Germinal center (tissue), 1 donor: ENCODE data around the gene ALG1.
"Not testable (repeated sequence)": the region's sequence is repeated elsewhere in the genome, so short reads cannot be mapped to it uniquely, and the experiment has no call there.

Source experiments
- DNase-seq: peaks from one replicate; pipeline ENCODE4 v3.0.0; 2012; ENCODE audit warnings: mixed read lengths, low spot score

Gene ALG1

DNA sequence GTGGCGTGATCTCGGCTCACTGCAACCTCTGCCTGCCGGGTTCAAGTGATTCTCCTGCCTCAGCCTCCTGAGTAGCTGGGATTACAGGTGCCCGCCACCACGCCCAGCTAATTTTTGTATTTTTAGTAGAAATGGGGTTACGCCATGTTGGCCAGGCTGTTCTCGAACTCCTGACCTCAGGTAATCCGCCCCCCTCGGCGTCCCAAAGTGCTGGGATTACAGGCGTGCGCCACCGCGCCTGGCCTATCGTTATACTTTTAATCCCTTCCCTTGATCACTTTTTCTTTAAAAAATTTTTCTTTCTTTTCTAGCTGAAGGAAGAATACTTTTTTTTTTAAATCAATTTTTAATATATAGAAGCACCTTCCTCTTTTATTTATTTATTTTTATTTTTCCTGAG lies 2.1 kb downstream of the ALG1 start:
- not testable (repeated sequence) for DNase-seq

GRCh38 chr16:5075637-5076036 lies 4.0 kb downstream of the ALG1 start:
- DNase-seq = no peak

DNA sequence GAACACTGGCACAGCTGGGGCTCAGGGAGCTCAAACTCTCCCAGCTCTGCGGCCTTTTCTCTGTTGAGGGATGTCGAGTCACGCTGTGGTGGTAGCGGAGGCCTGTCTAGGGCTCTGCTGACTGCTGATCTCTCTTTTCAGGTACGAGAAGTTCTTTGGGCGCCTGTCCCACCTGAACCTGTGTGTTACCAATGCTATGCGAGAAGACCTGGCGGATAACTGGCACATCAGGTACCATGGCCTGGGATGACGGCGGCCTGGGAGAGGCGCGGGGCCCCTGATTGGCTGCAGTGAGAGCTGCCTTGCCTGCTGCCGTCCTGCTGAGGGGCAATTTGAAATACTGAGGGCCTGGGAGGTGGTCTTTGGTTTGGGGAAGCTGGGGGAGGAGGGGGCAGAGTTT lies 5.7 kb downstream of the ALG1 start:
- DNase-seq = no peak

DNA sequence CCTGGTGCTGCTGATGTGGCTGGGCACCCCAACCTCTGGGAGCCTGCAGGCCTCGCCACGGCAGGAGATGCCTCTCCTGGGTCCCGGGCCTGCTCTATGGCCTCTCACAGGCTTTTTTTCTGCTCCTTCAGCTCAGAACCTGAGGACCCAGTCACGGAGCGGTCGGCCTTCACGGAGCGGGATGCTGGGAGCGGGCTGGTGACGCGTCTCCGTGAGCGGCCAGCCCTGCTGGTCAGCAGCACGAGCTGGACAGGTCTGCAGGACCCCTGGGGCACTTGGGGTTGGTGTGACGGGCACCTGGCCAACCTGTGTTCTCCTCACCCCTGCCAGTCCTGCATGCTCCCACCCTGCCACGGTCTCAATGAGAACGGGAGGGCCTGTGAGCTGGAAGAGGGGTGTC lies 7.0 kb downstream of the ALG1 start:
- no peak for DNase-seq

- not testable (repeated sequence) for DNase-seq
Measured at GRCh38 chr16:5080461-5080860, 8.8 kb downstream of the ALG1 start.

DNA sequence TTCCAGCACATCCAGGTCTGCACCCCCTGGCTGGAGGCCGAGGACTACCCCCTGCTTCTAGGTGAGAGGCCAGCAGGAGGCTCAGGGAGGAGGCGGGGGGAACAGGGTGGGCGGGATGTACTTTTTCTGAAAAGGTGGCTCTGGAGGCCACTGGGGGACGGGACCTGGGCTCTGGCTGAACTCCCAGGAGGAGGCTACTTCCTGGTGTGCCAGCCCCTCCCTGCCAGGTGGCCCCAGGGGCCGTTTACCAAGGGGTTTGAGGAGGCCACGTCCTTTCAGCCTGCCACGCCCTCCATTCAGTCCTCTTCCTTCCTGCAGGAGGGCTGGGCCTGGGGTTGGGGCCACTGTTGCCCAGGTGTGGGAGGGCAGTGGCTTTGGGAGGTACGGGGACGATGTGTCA lies 9.4 kb downstream of the ALG1 start:
- not testable (repeated sequence) for DNase-seq

GRCh38 chr16:5083646-5084045 lies 12.0 kb downstream of the ALG1 start:
- not testable (repeated sequence) for DNase-seq

GRCh38 chr16:5084099-5084731 lies 12.6 kb downstream of the ALG1 start:
- not testable (repeated sequence) for DNase-seq

GRCh38 chr16:5084802-5085201 lies 13.2 kb downstream of the ALG1 start:
- DNase-seq = peak; percentile 55

- DNase-seq = not testable (repeated sequence)
Measured at GRCh38 chr16:5085716-5086115, 14.1 kb downstream of the ALG1 start.

DNA sequence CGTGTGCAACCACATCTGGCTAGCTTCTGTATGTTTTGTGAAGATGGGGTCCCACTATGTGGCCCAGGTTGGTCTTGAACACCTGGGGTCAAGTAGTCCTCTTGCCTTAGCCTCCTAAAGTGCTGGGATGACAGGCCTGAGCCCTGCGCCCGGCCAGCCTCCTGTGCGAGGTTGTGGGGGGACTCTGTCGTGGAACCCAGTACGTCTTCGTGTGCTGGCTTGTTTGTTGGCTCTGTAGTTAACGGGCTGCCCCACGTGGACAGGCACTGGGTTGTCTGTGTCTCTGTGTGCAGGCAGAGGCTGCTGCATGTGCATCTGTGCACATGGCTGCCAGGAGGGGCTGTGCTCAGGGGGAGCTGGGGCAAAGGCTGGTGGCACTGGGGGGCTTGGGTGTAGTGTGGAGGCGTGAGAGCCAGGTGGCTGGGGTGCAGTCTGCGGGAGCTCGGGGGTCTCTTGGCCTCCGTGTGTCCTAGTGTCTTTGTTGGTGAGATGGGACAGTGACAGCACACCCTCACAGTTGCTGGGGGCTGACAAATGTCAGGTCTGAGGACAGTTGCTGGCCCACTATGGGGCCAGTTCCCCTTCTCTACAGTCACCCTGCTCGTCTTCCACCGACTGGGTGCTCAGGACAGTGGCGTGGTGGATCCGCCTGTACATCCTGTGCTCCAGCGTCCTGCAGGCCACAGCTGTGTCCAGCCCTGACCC lies 16.6 kb downstream of the ALG1 start:
- DNase-seq = not testable (repeated sequence)

DNA sequence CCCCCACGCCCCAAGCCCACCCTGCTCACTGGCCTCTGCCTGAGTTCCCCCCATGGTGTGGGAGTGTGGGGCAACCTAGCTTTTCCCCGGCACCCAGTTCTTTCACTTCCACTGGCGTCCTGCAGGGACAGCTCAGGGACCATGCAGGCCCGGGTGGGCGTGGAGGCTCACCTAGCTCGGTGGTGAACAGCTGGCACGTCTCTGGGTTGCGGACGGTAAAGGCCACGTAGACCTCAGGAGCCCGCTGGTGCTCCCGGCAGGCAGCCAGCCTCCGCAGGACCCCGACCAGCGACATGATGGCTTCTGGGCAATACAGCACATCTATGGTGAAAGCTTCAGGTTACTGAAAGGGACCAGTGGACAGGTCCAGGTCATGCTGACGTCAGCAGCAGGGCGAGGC lies 17.3 kb downstream of the ALG1 start:
- DNase-seq = not testable (repeated sequence)

- not testable (repeated sequence) for DNase-seq
Measured at GRCh38 chr16:5089911-5090555, 18.4 kb downstream of the ALG1 start.

DNA sequence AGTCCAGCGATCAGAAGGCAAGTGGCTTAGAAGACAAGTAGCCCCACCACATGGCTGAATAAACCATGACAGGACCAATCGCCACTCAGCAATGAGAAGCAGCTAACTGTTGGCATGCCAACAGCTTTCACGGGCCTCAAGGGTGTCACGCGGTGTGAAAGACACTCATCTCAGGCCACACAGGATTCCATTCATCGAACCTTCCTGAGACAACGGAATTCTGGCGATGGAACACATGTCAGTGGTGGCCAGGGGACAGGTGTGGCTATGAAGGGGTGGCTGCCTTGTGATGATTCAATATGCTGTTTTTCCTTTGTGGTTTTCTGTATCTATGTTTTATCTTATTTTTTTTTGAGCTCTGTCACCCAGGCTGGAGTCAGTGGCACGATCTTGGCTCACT lies 18.9 kb downstream of the ALG1 start:
- DNase-seq = not testable (repeated sequence)

DNA sequence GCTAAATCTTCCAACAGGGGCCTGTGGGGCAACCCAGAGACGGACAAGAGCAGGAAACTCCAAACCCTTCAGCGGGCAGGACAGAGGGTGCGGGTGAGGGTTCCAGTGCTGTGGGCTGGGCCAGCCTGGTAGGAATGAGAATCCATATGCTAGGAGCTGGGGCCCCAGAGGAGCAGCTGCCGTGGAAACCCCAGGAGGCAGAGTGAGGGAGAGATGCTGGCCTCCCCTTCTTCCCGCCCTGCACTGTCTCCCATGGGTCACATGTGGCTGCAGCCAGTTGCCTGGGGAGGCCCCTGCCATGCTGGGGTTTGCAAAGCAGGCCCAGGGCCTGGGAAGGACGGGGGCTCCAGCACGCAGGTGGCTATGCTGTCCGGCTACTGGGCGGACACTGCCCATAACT lies 21.4 kb downstream of the ALG1 start:
- not testable (repeated sequence) for DNase-seq

GRCh38 chr16:5093746-5094145 lies 22.1 kb downstream of the ALG1 start:
- not testable (repeated sequence) for DNase-seq

DNA sequence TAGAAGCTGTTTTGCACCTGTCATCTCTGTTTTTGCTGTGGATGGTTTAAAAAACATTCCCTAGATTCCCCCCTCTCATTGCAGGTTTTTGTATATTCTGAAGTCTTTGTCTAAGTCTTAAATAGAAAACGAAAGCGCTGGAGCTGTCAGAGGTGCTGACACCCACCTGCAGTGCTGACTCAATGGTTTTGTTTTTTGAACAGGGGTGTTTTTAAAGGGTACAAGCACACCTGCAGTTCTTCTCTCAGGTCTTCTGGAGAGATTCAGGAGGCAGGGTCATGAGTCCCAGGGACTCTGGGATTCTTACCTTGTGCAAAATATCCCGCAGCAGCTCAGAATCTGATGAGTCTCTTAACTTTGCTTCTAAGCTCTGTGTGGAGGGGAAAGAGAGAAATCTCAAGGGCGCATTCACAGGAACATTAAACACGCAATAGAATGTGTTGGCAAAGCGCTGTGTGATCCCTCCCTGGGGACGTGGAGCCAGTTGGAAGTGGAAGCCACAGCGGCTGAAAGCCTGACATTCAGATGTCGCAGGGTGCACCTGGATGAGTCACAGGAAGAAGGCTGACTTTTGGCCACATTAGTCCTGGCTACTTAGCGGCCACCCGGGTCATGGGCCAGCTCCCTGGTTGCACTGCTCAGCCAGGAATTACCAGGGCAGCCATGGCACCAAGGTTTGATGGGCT lies 23.6 kb downstream of the ALG1 start:
- DNase-seq = not testable (repeated sequence)

- DNase-seq = not testable (repeated sequence)
Measured at GRCh38 chr16:5096437-5097060, 24.9 kb downstream of the ALG1 start.

- DNase-seq = peak; percentile 9
Measured at GRCh38 chr16:5097061-5097469, 25.4 kb downstream of the ALG1 start.

DNA sequence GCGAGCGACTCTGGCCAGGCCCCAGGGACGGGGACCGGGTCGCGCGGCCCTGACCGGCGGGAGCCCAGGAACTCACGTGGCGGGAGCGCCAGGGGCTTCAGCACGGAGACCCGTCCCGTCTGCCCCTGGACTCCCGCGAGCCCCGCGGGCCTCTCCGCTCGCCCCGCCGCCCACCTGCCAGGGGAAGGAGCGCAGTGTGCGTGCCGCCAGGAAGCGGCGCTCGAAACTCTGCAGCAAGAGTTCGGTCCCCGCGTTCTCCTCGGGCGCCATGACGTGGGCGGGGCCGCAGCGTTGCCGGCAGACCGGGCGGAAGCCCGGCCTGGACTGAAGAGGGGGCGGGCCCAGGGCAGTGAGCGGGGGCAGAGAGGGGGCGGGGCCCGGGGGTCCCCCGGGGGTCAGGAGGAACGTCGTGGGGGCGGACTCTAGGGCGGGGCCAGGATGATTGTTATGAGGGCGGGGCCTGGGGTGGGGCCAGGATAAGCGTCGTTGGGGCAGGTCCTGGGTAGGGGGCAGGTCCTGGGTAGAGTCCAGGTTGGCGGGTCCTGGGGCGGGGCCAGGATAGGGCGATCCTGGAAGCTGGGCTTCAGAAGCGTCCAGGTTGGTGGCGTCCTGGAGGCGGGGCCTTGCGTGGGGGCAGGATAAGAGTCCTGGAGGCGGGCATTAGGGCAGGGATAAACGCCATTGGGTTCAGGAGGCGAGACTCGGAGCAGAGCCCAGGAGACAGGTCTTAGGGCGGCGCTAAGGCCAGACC lies 26.0 kb downstream of the ALG1 start, which contains the start of gene EEF2KMT:
Gene EEF2KMT, minus strand, starts transcription at position 326 of the 751 bp plus-strand sequence. Its CDS starts 56 bp downstream, at position 270.
- peak; percentile 89 for DNase-seq
